Smooth muscle cell (in vitro differentiated cells): ENCODE measurements around the gene STARD3. TPM values are rescaled to one million over a fixed set of nuclear protein-coding genes. Genes with fewer than 3 reads are reported as not detected.
A peak's percentile ranks its signal among the peaks of the same experiment; 100 is the strongest.

Source experiments
- DNase-seq: peaks from one replicate; lab custom pipeline; 2025; ENCODE audit not compliant: unreplicated experiment; lab: John Stamatoyannopoulos, UW
- H2AFZ ChIP-seq: fragments of 200-600 bp; sonication (generic); 2 replicates; pipeline ENCODE4 v1.6.0; 2016; ENCODE audit warnings: antibody characterized with exemption, low read depth, mild to moderate bottlenecking
- H3F3A ChIP-seq: fragments of 200-600 bp; sonication (generic); 2 replicates; pipeline ENCODE4 v1.6.0; 2017; ENCODE audit warnings: antibody characterized with exemption, low read depth
- H3K27ac ChIP-seq: fragments of 200-600 bp; sonication (generic); 2 replicates; pipeline ENCODE4 v1.5.1; 2016; ENCODE audit warnings: low read depth, mild to moderate bottlenecking
- H3K27me3 ChIP-seq: fragments of 200-600 bp; sonication (generic); 2 replicates; pipeline ENCODE4 v1.6.1; 2016; ENCODE audit warnings: low read depth, mild to moderate bottlenecking
- H3K36me3 ChIP-seq: fragments of 200-600 bp; sonication (generic); 2 replicates; pipeline ENCODE4 v1.5.1; 2016; ENCODE audit warnings: low read depth
- H3K4me1 ChIP-seq: fragments of 200-600 bp; sonication (generic); 2 replicates; pipeline ENCODE4 v1.5.1; 2016; ENCODE audit warnings: low read depth
- H3K4me2 ChIP-seq: fragments of 200-600 bp; sonication (generic); 2 replicates; pipeline ENCODE4 v1.6.0; 2016; ENCODE audit warnings: mild to moderate bottlenecking
- H3K4me3 ChIP-seq: fragments of 200-600 bp; sonication (generic); 2 replicates; pipeline ENCODE4 v1.5.1; 2016; ENCODE audit warnings: mild to moderate bottlenecking
- H3K79me2 ChIP-seq: fragments of 200-600 bp; sonication (generic); 2 replicates; pipeline ENCODE4 v1.6.0; 2016; ENCODE audit warnings: low read depth, mild to moderate bottlenecking
- H3K9ac ChIP-seq: fragments of 200-600 bp; sonication (generic); 2 replicates; pipeline ENCODE4 v1.6.0; 2016; ENCODE audit warnings: low read depth
- H3K9me3 ChIP-seq: fragments of 200-600 bp; sonication (generic); replicated peaks from 2 replicates; pipeline ENCODE4 v1.5.1; 2016; ENCODE audit warnings: low read depth
- H4K20me1 ChIP-seq: fragments of 200-600 bp; sonication (generic); 2 replicates; pipeline ENCODE4 v1.6.0; 2016; ENCODE audit warnings: low read depth
- WGBS: methylation state at CpG from one replicate; pipeline ENCODE4 v1.1.7; 2016; ENCODE audit warnings: low lambda C conversion rate; 5-methylcytosine and 5-hydroxymethylcytosine counted together
- polyA plus RNA-seq: library from polyadenylated mRNA; unstranded; fragments of >200 nt; fragmentation: Nextera tagmentation; extraction: Ambion mirVana; gene quantifications from 2 replicates; pipeline ENCODE4 v1.2.1, GENCODE V29; 2016
- total RNA-seq: library from RNA; depleted of rRNA; stranded (reverse); fragments of >200 nt; gene quantifications from 2 replicates; pipeline ENCODE4 v1.2.3, GENCODE V29; 2014
- TF ChIP-seq, protein P1 (sequence below): fragments of 200-600 bp; sonication (generic); IDR thresholded peaks from 2 replicates; pipeline ENCODE4 v1.5.1; 2017; ENCODE audit warnings: borderline replicate concordance, mild to moderate bottlenecking, antibody characterized with exemption; ENCODE audit not compliant: insufficient read depth, poor library complexity, severe bottlenecking

STARD3 gene
- total and polyA plus RNA-seq, 2 experiments from 2014 or later, result 37.5 to 53.3 TPM

DNA sequence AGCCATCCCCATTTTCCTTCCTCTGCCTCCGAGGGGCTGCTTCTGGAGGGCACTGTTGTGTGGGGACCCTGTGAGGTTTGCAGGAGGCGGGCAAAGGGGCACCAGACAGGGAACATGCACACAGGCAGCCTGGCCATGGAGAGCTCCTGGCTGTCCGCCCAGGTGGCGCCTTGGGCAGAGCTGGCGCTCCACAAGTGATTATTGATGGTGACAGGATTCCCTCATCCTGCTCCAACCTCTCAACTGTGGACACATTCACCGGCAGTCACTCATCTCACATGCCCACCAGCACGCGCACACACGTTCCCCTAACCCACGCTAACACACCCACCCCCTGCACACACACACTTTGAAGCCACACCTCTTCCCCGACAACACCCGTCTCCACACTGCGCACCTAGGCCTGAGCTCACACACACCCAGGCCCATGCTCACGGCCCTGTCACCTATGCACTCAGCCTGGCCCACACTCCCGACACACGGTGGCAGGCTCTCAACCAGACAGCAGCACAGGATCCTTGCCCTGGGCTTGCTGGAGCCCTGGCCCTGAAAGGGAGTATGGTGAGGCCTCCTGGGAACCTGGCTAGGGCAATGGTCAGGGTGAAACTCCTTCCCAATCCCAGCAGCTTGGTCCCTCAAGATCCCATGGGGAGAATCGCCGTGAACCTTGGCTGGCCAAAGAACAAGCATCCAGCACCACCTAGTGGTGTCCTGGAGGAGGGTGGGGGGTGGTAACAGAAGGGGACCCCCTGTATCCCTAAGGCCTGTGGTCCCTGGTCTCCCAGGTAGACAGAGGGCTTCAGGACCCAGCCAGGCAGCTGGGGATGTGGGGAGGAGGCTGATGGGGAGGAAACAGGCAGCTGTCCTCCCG lies 34.9 kb downstream of the STARD3 start:
- no peak for DNase-seq
- H3K79me2 ChIP-seq, result no peaks in the 10 kb centered on the region
- no peaks in the 10 kb centered on the region for H3K9me3 ChIP-seq
- H4K20me1 ChIP-seq, result no peaks in the 10 kb centered on the region
- H3F3A ChIP-seq, result no peaks in the 10 kb centered on the region
- H3K9ac ChIP-seq, result no peak overlapping the region
- no peak overlapping the region for H3K4me3 ChIP-seq
- no peaks in the 10 kb centered on the region for H3K36me3 ChIP-seq
- H2AFZ ChIP-seq, result no peak overlapping the region
- peaks cover 10% of the 10 kb centered on the region for H3K4me1 ChIP-seq
- H3K4me2 ChIP-seq, result no peak overlapping the region
- TF ChIP-seq, protein P1, sequence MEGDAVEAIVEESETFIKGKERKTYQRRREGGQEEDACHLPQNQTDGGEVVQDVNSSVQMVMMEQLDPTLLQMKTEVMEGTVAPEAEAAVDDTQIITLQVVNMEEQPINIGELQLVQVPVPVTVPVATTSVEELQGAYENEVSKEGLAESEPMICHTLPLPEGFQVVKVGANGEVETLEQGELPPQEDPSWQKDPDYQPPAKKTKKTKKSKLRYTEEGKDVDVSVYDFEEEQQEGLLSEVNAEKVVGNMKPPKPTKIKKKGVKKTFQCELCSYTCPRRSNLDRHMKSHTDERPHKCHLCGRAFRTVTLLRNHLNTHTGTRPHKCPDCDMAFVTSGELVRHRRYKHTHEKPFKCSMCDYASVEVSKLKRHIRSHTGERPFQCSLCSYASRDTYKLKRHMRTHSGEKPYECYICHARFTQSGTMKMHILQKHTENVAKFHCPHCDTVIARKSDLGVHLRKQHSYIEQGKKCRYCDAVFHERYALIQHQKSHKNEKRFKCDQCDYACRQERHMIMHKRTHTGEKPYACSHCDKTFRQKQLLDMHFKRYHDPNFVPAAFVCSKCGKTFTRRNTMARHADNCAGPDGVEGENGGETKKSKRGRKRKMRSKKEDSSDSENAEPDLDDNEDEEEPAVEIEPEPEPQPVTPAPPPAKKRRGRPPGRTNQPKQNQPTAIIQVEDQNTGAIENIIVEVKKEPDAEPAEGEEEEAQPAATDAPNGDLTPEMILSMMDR, result peak; percentile 47
- WGBS, result 84% methylated on average over 19 of the region's 19 CpGs
- peaks cover 46% of the 10 kb centered on the region for H3K27me3 ChIP-seq
- no peak overlapping the region for H3K27ac ChIP-seq

DNA sequence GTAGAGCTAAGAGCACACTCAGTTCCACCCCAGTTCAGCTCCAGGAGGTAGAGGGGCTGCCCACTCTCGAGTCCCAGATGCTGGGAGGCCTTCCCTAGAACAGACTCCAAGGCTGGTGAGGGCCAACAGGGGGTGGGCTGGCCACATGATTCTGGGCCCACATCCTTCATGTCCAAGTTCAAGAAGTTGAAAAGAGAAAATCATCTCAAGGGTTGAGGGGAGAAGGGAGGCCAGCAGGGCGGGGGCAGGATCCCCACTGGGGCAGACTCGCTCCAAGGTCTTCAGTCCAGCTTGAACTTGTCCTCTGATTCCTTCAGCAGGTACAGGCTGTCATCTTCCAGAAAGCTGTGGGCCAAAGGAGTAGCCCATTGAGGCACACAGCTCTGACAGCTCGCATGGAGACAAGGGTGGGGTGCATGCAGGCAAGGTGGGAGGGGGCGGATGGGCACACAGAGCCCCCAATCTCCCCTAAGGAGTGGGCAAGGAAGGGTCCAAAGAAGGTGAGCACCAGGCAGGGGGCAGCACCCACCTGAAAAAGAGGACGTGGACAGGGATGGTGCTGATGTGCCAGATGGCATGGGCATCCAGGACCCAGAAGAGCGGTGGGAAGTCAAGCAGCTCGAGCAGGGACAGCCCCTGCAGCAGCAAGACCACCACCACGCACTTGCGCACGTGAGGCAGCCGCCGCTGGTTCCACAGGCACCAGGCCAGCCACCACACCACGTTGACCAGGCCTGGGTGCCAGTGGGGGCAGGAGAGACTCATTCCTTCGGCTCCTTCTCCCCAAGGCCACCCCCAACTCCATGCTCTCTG lies 35.8 kb downstream of the STARD3 start:
- Histone ChIP-seq H3F3A (no peaks in the 10 kb centered on the region), H3K27me3 (peaks cover 38% of the 10 kb centered on the region), H3K9me3 (no peaks in the 10 kb centered on the region), H4K20me1 (no peaks in the 10 kb centered on the region), H3K9ac (no peak overlapping the region), H3K4me2 (no peak overlapping the region), H3K4me1 (peaks cover 5% of the 10 kb centered on the region), H3K36me3 (no peaks in the 10 kb centered on the region), H2AFZ (no peak overlapping the region), H3K4me3 (no peak overlapping the region), H3K79me2 (no peaks in the 10 kb centered on the region), H3K27ac (no peak overlapping the region)
- TF ChIP-seq, protein P1, result no peak
- no peak for DNase-seq
- 86% methylated on average over 15 of the region's 15 CpGs for WGBS

DNA sequence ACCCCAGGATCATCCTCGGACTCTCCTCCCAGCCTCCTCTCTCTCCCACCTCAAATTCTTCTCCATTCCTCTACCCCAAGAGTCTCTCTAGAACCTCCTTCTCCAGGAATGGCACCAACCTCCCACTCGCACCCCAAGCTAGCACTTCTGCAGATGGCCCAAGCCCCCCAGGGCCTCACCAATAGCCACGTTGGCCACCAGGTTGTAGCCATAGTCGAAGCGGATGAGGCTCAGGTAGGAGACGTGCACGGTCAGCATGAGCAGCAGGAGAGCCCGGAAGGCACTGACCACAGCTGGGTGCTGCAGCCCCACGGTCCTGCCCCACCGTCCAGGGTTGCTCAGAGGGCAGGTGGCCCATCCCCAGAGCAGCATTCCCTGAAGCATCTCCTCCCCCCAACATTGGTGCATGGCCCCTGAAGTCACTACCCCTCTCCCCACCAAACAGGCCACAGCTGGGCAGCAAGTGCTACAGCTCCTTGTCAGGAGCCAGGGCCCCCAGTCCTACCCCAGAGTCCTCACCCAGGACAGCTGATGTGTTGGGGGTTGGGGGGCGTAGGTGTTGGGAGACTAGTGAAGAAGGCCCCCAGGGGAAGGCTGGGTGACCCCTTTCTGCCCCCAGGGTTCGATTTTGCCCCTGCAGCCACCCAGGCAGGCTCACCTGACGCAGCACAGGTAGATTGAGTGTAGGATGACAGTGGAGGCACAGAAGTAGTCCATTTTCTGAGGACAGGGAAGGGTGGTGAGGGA lies 36.6 kb downstream of the STARD3 start:
- Histone ChIP-seq H3K79me2 (no peaks in the 10 kb centered on the region), H3K9me3 (no peaks in the 10 kb centered on the region), H3K4me3 (no peak overlapping the region), H3K36me3 (no peaks in the 10 kb centered on the region), H4K20me1 (no peaks in the 10 kb centered on the region), H3K4me1 (no peaks in the 10 kb centered on the region), H3K27me3 (peaks cover 30% of the 10 kb centered on the region), H3K9ac (no peak overlapping the region), H3K4me2 (no peak overlapping the region), H3F3A (no peaks in the 10 kb centered on the region), H3K27ac (no peak overlapping the region), H2AFZ (no peak overlapping the region)
- TF ChIP-seq, protein P1, result no peak
- DNase-seq, result no peak
- 87% methylated on average over 13 of the region's 13 CpGs for WGBS
